ACC112 (cell line): ENCODE results near the gene INS.

Source experiments
- H2AFZ ChIP-seq: fragments of 200-600 bp; sonication (generic); one replicate; pipeline ENCODE4 v1.6.0; 2017; ENCODE audit warnings: antibody characterized with exemption, low read length; ENCODE audit not compliant: unreplicated experiment
- H3K27ac ChIP-seq: fragments of 200-600 bp; sonication (generic); 2 replicates; pipeline ENCODE4 v1.5.1; 2014; ENCODE audit warnings: low read depth, mild to moderate bottlenecking, antibody characterized with exemption, low read length, moderate library complexity
- H3K27me3 ChIP-seq: fragments of 200-600 bp; sonication (generic); 2 replicates; pipeline ENCODE4 v1.6.1; 2014; ENCODE audit warnings: mild to moderate bottlenecking, antibody characterized with exemption, low read length, moderate library complexity, mixed read lengths; ENCODE audit not compliant: insufficient read depth
- H3K36me3 ChIP-seq: fragments of 200-600 bp; sonication (generic); 2 replicates; pipeline ENCODE4 v1.6.1; 2016; ENCODE audit warnings: mild to moderate bottlenecking, antibody characterized with exemption, low read length, moderate library complexity, mixed read lengths; ENCODE audit not compliant: insufficient read depth
- H3K4me1 ChIP-seq: fragments of 200-600 bp; sonication (generic); one replicate; pipeline ENCODE4 v1.6.1; 2016; ENCODE audit warnings: low read length, mixed read lengths; ENCODE audit not compliant: insufficient read depth, unreplicated experiment, control insufficient read depth
- H3K4me3 ChIP-seq: fragments of 200-600 bp; sonication (generic); 2 replicates; pipeline ENCODE4 v1.5.1; 2014; ENCODE audit warnings: mild to moderate bottlenecking, low read depth, low read length
- H3K79me2 ChIP-seq: fragments of 200-600 bp; sonication (generic); one replicate; pipeline ENCODE4 v1.6.0; 2016; ENCODE audit warnings: low read length; ENCODE audit not compliant: control insufficient read depth, unreplicated experiment, insufficient read depth

Gene INS

GRCh38 chr11:2159536-2160413, 1.2 kb downstream of the INS start:
- H3K36me3 ChIP-seq: no peaks in the 10 kb centered on the region
- no peaks in the 10 kb centered on the region for H3K79me2 ChIP-seq
- no peaks in the 10 kb centered on the region for H3K4me1 ChIP-seq
- H3K27ac ChIP-seq: no peak overlapping the region
- no peaks in the 10 kb centered on the region for H3K27me3 ChIP-seq
- H3K4me3 ChIP-seq: no peak overlapping the region
- H2AFZ ChIP-seq: no peak overlapping the region

DNA sequence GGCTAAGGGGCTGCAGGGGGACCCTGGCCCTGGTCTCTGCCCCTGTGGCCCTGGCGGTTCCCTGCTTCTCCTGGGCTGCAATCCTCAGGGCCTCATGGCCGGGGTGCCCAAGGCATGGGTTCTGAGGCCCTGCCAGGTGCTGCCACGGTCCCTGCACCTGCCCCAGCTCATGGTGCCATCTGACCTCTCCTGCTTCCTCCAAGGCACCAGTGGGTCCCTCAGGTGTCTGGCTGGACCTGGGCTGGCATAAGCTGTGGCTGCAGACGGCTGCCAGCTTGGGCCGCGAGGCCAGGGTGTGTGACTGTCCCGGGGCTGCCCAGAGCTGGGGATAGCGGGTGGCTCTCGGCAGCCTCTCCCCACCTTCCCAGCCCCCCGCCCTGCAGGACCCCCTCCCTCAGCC, 2.0 kb downstream of the INS start:
- Histone ChIP-seq H3K27me3 (no peaks in the 10 kb centered on the region), H3K79me2 (no peaks in the 10 kb centered on the region), H2AFZ (no peak overlapping the region), H3K4me1 (no peaks in the 10 kb centered on the region), H3K4me3 (no peak overlapping the region), H3K27ac (no peak overlapping the region), H3K36me3 (no peaks in the 10 kb centered on the region)

GRCh38 chr11:2158296-2158737, 2.7 kb downstream of the INS start:
- Histone ChIP-seq H2AFZ (no peak overlapping the region), H3K27me3 (no peaks in the 10 kb centered on the region), H3K4me3 (no peak overlapping the region), H3K4me1 (no peaks in the 10 kb centered on the region), H3K27ac (no peak overlapping the region), H3K36me3 (no peaks in the 10 kb centered on the region), H3K79me2 (no peaks in the 10 kb centered on the region)

DNA sequence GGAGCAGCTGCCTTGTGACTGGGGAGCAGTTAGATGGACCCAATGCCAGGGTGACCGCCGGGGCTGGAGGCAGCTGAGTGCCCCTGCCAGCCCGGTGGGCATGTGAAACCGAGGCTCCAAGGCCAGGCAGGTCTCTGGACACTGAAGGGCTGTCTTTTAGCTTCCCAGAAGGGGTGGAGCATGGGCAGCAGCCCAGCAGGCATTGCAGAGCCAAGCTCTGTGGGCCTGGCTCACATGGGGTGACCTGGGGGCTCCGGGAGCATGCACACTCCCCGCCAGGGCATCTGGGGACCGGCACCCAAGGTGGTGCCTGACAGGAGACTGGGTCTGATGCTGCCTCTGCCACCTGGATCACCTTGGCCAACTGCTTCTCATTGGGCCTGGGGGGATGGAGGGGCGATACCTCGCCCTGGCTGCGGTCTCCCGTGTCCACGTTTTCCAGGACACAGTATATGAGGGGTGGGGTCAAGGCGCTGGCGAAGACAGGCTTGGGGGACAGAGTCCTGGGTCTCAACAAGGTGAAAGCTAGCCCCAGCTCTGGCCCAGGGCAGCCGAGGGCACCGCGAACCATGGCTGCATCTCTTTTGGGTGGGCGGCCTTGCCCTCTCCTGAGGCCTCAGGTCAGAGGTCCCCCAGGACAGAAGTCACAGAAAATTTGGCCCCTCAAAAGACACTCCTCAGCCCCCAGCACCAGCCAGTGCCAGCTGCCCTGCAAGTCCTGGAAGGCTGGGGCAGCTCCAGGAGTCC, 3.5 kb downstream of the INS start:
- H3K4me3 ChIP-seq: no peak overlapping the region
- H3K27ac ChIP-seq: no peak overlapping the region
- no peak overlapping the region for H2AFZ ChIP-seq
- H3K79me2 ChIP-seq: no peaks in the 10 kb centered on the region
- no peaks in the 10 kb centered on the region for H3K4me1 ChIP-seq
- no peaks in the 10 kb centered on the region for H3K36me3 ChIP-seq
- H3K27me3 ChIP-seq: no peaks in the 10 kb centered on the region

DNA sequence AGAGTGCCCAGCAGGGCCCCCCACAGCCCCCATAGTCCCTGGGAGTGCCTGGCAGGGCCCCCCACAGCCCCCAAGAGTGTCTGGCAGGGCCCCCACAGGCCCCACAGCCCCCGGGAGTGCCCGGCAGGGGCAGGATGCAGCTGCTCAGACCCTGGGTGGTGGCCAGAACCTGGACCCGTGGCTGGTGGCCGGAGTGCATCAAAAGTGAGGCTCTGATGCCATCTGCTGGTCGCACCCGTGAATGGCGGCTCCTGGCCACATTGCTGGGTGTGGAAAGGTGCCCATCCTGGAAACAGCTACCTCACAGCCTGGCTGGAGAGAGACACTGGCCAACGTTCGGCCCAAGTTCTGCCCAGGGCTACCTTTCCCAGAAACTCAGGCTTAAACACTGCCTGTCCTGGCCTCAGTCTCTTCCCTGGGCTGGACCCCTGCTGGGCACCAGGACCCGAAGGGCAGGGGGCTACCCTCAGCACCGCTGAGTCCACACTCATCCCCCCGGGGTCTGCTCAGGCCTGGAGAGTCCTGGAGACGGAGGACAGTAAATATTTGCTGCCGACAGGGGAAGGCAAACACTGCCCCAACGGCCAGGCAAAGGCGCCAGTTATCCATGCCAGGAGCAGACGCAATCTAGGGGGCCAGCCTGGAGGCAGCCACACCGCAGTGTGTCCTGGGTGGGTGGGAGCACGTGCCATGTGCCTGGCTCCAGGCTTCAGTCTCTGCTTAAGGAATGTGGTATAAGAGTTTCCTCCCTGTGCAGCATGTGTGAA, 4.4 kb downstream of the INS start:
- no peak overlapping the region for H2AFZ ChIP-seq
- H3K4me3 ChIP-seq: no peak overlapping the region
- no peaks in the 10 kb centered on the region for H3K27me3 ChIP-seq
- H3K27ac ChIP-seq: no peak overlapping the region
- H3K4me1 ChIP-seq: no peaks in the 10 kb centered on the region
- H3K36me3 ChIP-seq: no peaks in the 10 kb centered on the region
- H3K79me2 ChIP-seq: no peaks in the 10 kb centered on the region

DNA sequence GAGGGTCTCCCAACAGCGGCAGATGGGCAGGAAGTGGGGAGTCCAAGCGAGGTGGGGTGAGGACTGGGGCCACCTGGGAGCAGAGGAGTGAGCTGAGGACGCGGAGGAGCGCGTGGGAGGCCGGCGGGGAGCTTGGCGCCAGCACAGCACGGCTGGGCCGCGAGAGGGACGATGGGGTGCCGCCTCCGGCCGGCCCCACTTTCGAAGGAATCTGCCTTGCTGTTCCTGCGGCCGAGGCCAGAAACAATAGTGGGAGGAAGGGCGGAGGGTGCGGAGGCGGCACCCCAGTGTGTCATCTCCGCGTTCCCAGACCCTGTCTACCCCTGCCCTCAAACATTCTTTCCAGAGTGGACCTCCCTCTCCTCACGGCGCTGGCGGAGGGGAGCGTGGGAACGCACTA, 5.5 kb downstream of the INS start:
- no peak overlapping the region for H3K4me3 ChIP-seq
- no peaks in the 10 kb centered on the region for H3K79me2 ChIP-seq
- H3K4me1 ChIP-seq: no peaks in the 10 kb centered on the region
- H3K27me3 ChIP-seq: no peaks in the 10 kb centered on the region
- H3K36me3 ChIP-seq: no peaks in the 10 kb centered on the region
- H3K27ac ChIP-seq: no peak overlapping the region
- H2AFZ ChIP-seq: no peak overlapping the region

- Histone ChIP-seq H3K4me1 (no peaks in the 10 kb centered on the region), H3K27me3 (peaks cover 2% of the 10 kb centered on the region; the same call in 1 of the 2 replicates), H2AFZ (no peak overlapping the region), H3K79me2 (no peaks in the 10 kb centered on the region), H3K27ac (no peak overlapping the region), H3K36me3 (no peaks in the 10 kb centered on the region), H3K4me3 (no peak overlapping the region)
Measured at GRCh38 chr11:2154889-2155288, 6.1 kb downstream of the INS start.

DNA sequence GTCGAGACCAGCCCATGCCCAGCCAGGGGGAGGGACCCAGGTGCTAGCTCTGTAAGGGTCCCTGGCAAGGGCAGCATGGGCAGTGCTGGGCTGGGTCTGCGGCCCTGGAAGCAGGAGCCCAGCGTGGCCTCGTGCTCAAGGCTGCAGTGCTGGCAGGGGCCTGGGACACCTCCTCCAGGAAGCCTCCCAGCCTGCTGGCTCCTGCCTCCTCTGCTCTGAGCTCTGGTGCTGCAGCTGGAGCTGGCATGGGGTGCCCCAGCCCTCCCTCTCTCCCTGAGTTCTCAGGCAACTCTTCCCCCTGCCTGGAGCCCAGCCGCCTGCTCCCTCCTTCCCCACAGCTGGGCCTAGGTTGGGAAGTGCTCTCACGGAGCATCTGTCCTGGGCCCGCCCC, 6.8 kb downstream of the INS start:
- peaks cover 8% of the 10 kb centered on the region; the same call in 1 of the 2 replicates for H3K27me3 ChIP-seq
- H3K27ac ChIP-seq: no peak overlapping the region
- no peaks in the 10 kb centered on the region for H3K36me3 ChIP-seq
- no peak overlapping the region for H3K4me3 ChIP-seq
- no peak overlapping the region for H2AFZ ChIP-seq
- H3K4me1 ChIP-seq: no peaks in the 10 kb centered on the region
- no peaks in the 10 kb centered on the region for H3K79me2 ChIP-seq

- no peaks in the 10 kb centered on the region for H3K36me3 ChIP-seq
- H3K4me1 ChIP-seq: no peaks in the 10 kb centered on the region
- peaks cover 13% of the 10 kb centered on the region for H3K27me3 ChIP-seq
- H3K79me2 ChIP-seq: no peaks in the 10 kb centered on the region
- no peak overlapping the region for H3K4me3 ChIP-seq
- H3K27ac ChIP-seq: no peak overlapping the region
- H2AFZ ChIP-seq: no peak overlapping the region
Measured at GRCh38 chr11:2153581-2154194, 7.3 kb downstream of the INS start.

GRCh38 chr11:2151500-2152257, 9.3 kb downstream of the INS start:
- Histone ChIP-seq H3K27me3 (peaks cover 33% of the 10 kb centered on the region), H3K4me3 (no peak overlapping the region), H3K79me2 (no peaks in the 10 kb centered on the region), H3K36me3 (no peaks in the 10 kb centered on the region), H2AFZ (no peak overlapping the region), H3K4me1 (no peaks in the 10 kb centered on the region), H3K27ac (no peak overlapping the region)
